Measurements from ENCODE around the gene PDE4D.

Gene PDE4D

GRCh38 chr5:59236986-59237385 is 656.5 kb downstream of the PDE4D start:
- DNase-seq, result no peak

GRCh38 chr5:59236448-59236847 is 657.1 kb downstream of the PDE4D start:
- DNase-seq, result no peak

- DNase-seq, result no peak
Observed at GRCh38 chr5:59234236-59234635, 659.3 kb downstream of the PDE4D start.

GRCh38 chr5:59231221-59231931 is 662.1 kb downstream of the PDE4D start:
- no peak for DNase-seq

GRCh38 chr5:59222687-59223511 is 670.6 kb downstream of the PDE4D start:
- no peak for DNase-seq

- no peak for DNase-seq
Observed at GRCh38 chr5:59221769-59222168, 671.8 kb downstream of the PDE4D start.

- no peak for DNase-seq
Observed at GRCh38 chr5:59218424-59219045, 675.0 kb downstream of the PDE4D start.

GRCh38 chr5:59216841-59217240 is 676.7 kb downstream of the PDE4D start:
- no peak for DNase-seq

GRCh38 chr5:59212596-59212995 is 680.9 kb downstream of the PDE4D start:
- DNase-seq, result no peak

GRCh38 chr5:59209758-59210359 is 683.7 kb downstream of the PDE4D start:
- no peak for DNase-seq

GRCh38 chr5:59208474-59208873 is 685.1 kb downstream of the PDE4D start:
- DNase-seq, result no peak

- no peak for DNase-seq
Observed at GRCh38 chr5:59207401-59207800, 686.1 kb downstream of the PDE4D start.

- DNase-seq, result no peak
Observed at GRCh38 chr5:59206132-59206581, 687.4 kb downstream of the PDE4D start.

- DNase-seq, result no peak
Observed at GRCh38 chr5:59204114-59204897, 689.2 kb downstream of the PDE4D start.

GRCh38 chr5:59199868-59200267 is 693.7 kb downstream of the PDE4D start:
- DNase-seq, result no peak

- DNase-seq, result no peak
Observed at GRCh38 chr5:59198832-59199231, 694.7 kb downstream of the PDE4D start.

- DNase-seq, result no peak
Observed at GRCh38 chr5:59198365-59198764, 695.2 kb downstream of the PDE4D start.

GRCh38 chr5:59197911-59198310 is 695.6 kb downstream of the PDE4D start:
- no peak for DNase-seq

GRCh38 chr5:59193616-59194319 is 699.8 kb downstream of the PDE4D start:
- no peak for DNase-seq

- DNase-seq, result no peak
Observed at GRCh38 chr5:59190746-59191145, 702.8 kb downstream of the PDE4D start.

GRCh38 chr5:59189472-59190244 is 703.9 kb downstream of the PDE4D start:
- DNase-seq, result no peak
